ENCODE measurements around the gene TEX35. TPM values are rescaled to one million over a fixed set of nuclear protein-coding genes. Genes with fewer than 3 reads are reported as not detected.
"Not testable (repeated sequence)": the region's sequence is repeated elsewhere in the genome, so short reads cannot be mapped to it uniquely, and the experiment has no call there.

The TEX35 gene
- polyA plus RNA-seq, 12 donors = 0.08 to 0.50 (median 0.23) TPM; not detected in 7

GRCh38 chr1:178541379-178541778 is 28.5 kb downstream of the TEX35 start:
- no peak for DNase-seq

GRCh38 chr1:178541829-178542553 is 29.1 kb downstream of the TEX35 start:
- no peak for DNase-seq

- DNase-seq = peak; percentile 96
Observed at GRCh38 chr1:178542554-178543289, 29.8 kb downstream of the TEX35 start.

GRCh38 chr1:178543290-178543607 is 30.3 kb downstream of the TEX35 start:
- no peak for DNase-seq

GRCh38 chr1:178544531-178544930 is 31.6 kb downstream of the TEX35 start:
- no peak for DNase-seq

- no peak for DNase-seq
Observed at GRCh38 chr1:178548108-178548507, 35.2 kb downstream of the TEX35 start.

GRCh38 chr1:178551307-178551706 is 38.4 kb downstream of the TEX35 start:
- no peak for DNase-seq

GRCh38 chr1:178551940-178552339 is 39.0 kb downstream of the TEX35 start:
- no peak for DNase-seq

GRCh38 chr1:178552856-178553255 is 39.9 kb downstream of the TEX35 start:
- DNase-seq = no peak

- DNase-seq = not testable (repeated sequence)
Observed at GRCh38 chr1:178554351-178554750, 41.4 kb downstream of the TEX35 start.

GRCh38 chr1:178555613-178556012 is 42.7 kb downstream of the TEX35 start:
- not testable (repeated sequence) for DNase-seq

GRCh38 chr1:178558816-178559215 is 45.9 kb downstream of the TEX35 start:
- not testable (repeated sequence) for DNase-seq

- no peak for DNase-seq
Observed at GRCh38 chr1:178560871-178561376, 48.0 kb downstream of the TEX35 start.

GRCh38 chr1:178563099-178563820 is 50.4 kb downstream of the TEX35 start:
- no peak for DNase-seq

- peak; percentile 18 for DNase-seq
Observed at GRCh38 chr1:178564086-178564782, 51.3 kb downstream of the TEX35 start.

- no peak for DNase-seq
Observed at GRCh38 chr1:178564783-178565180, 51.9 kb downstream of the TEX35 start.

- no peak for DNase-seq
Observed at GRCh38 chr1:178565586-178565985, 52.7 kb downstream of the TEX35 start.

GRCh38 chr1:178566187-178566586 is 53.3 kb downstream of the TEX35 start:
- no peak for DNase-seq

GRCh38 chr1:178571807-178572206 is 58.9 kb downstream of the TEX35 start:
- no peak for DNase-seq

Data from muscle of arm (tissue), 12 donors.